DND-41 (cell line): Measurements from ENCODE around the gene ADARB2.

ENCODE experiments used
- EZH2 ChIP-seq: IDR thresholded peaks from 3 replicates; pipeline ENCODE4 v1.6.1; 2012; ENCODE audit warnings: borderline replicate concordance, low read depth, mild to moderate bottlenecking, moderate library complexity, low read length, inconsistent platforms; ENCODE audit not compliant: severe bottlenecking
- TF ChIP-seq, protein P1 (sequence below): IDR thresholded peaks from 2 replicates; pipeline ENCODE4 v1.5.1; 2012; ENCODE audit warnings: borderline replicate concordance, low read length, moderate library complexity, mild to moderate bottlenecking; ENCODE audit not compliant: poor library complexity, severe bottlenecking; ENCODE audit errors: extremely low read depth

DNA sequence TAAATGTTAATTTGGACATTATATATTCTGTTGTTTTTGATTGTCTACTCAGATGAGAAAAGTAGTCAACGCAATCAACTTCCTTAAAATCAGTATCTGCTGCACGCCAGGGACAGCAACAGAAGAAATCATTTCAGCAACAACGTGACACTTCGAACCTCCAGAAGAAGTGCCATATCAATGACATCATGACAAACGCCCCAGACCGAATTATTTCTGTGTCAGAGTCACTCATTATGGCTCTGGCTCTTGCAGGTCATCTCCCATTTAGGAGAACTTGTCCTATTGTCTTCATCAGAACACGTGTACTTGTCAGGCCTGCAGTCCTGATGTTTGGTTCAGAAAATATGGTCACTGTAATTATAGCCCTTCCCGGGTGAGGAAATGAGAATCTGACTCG, 276.3 kb downstream of the ADARB2 start:
- TF ChIP-seq, protein P1, sequence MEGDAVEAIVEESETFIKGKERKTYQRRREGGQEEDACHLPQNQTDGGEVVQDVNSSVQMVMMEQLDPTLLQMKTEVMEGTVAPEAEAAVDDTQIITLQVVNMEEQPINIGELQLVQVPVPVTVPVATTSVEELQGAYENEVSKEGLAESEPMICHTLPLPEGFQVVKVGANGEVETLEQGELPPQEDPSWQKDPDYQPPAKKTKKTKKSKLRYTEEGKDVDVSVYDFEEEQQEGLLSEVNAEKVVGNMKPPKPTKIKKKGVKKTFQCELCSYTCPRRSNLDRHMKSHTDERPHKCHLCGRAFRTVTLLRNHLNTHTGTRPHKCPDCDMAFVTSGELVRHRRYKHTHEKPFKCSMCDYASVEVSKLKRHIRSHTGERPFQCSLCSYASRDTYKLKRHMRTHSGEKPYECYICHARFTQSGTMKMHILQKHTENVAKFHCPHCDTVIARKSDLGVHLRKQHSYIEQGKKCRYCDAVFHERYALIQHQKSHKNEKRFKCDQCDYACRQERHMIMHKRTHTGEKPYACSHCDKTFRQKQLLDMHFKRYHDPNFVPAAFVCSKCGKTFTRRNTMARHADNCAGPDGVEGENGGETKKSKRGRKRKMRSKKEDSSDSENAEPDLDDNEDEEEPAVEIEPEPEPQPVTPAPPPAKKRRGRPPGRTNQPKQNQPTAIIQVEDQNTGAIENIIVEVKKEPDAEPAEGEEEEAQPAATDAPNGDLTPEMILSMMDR = no peak
- TF ChIP-seq EZH2 = no peak
